Vagina (tissue), 2 donors: ENCODE results near the gene ASAP2. TPM values are rescaled to one million over a fixed set of nuclear protein-coding genes. Genes with fewer than 3 reads are reported as not detected.

ENCODE experiments used
- DNase-seq, 2 donors: peaks; one replicate each; pipeline ENCODE4 v3.0.0-alpha.2; 2017; ENCODE audit errors: extremely low spot score in 2 of 2
- H3K27ac ChIP-seq: fragments of 200-600 bp; sonication (generic); one replicate; pipeline ENCODE4 v1.5.1; 2019
- H3K27me3 ChIP-seq: fragments of 200-600 bp; sonication (generic); one replicate; pipeline ENCODE4 v1.5.1; 2019
- H3K36me3 ChIP-seq, 2 donors: fragments of 200-600 bp; sonication (generic); one replicate each; pipeline ENCODE4 v1.5.1; 2017 to 2019
- H3K4me1 ChIP-seq: fragments of 200-600 bp; sonication (generic); one replicate; pipeline ENCODE4 v1.5.1; 2019
- H3K4me3 ChIP-seq, 2 donors: fragments of 200-600 bp; sonication (generic); 1 replicate in 1 of 2; 2 replicates in 1 of 2; pipeline ENCODE4 v1.5.1; 2016 to 2019
- H3K9me3 ChIP-seq: fragments of 200-600 bp; sonication (generic); one replicate; pipeline ENCODE4 v1.5.1; 2019
- CTCF ChIP-seq, 3 experiments: fragments of 450-650 bp in 2 of 3; fragments of 200-600 bp in 1 of 3; sonication (generic) in 1 of 3; IDR thresholded peaks; one replicate each; pipeline ENCODE4 v1.5.1; 2017 to 2019; ENCODE audit warnings: antibody characterized with exemption in 3 of 3, mild to moderate bottlenecking in 2 of 3, moderate library complexity in 2 of 3
- POLR2A ChIP-seq, 2 donors: fragments of 450-650 bp; IDR thresholded peaks; one replicate each; pipeline ENCODE4 v1.6.1; 2017; ENCODE audit warnings: antibody characterized with exemption in 2 of 2, mild to moderate bottlenecking in 2 of 2, moderate library complexity in 2 of 2
- POLR2AphosphoS5 ChIP-seq, 2 donors: sonication (generic); formaldehyde crosslinking; IDR thresholded peaks; one replicate each; pipeline ENCODE4 v1.9.0; 2017; ENCODE audit warnings: antibody characterized with exemption in 2 of 2, mild to moderate bottlenecking in 2 of 2, low read depth in 1 of 2; ENCODE audit not compliant: insufficient read depth in 1 of 2
- intact Hi-C: fragments of 100-400 bp; cut with DNase I; formaldehyde crosslinking; loops from one replicate; pipeline ENCODE4 v1.15.1; 2023
- total RNA-seq: library from RNA; depleted of rRNA; stranded (reverse); fragments of >200 nt; gene quantifications from one replicate; pipeline ENCODE4 v1.2.3, GENCODE V29; 2016

Gene ASAP2
- total RNA-seq, 1 donor from 2014 or later, result 36.3 TPM

- no peaks in the 10 kb centered on the region for H3K4me1 ChIP-seq
- intact Hi-C loops, result loop anchor here (10.0 kb wide), 2 partner anchors 55 to 115 kb away; no protein-coding TSS in a partner anchor
- no peaks in the 10 kb centered on the region for H3K36me3 ChIP-seq
These were observed 6.6 kb upstream of the ASAP2 start for GRCh38 chr2:9199716-9200632.

GRCh38 chr2:9200633-9201015, 6.0 kb upstream of the ASAP2 start:
- TF ChIP-seq POLR2AphosphoS5 (IDR thresholded peaks at IDR 0.05; ENCODE audit: insufficient read depth in 1 of 2, low read depth in 1 of 2), result no peak
- TF ChIP-seq CTCF (IDR thresholded peaks at IDR 0.05), result no peak
- no peak for TF ChIP-seq POLR2A (IDR thresholded peaks at IDR 0.05)
- Histone ChIP-seq H3K4me1 (peaks cover 2% of the 10 kb centered on the region), H3K27ac (no peak overlapping the region), H3K4me3 (no peak overlapping the region), H3K9me3 (no peaks in the 10 kb centered on the region), H3K36me3 (no peaks in the 10 kb centered on the region), H3K27me3 (no peaks in the 10 kb centered on the region)
- DNase-seq, result peak in 1 of 2 donors; percentile 47
- intact Hi-C loops, result loop anchor here (10.0 kb wide), 2 partner anchors 54 to 114 kb away; no protein-coding TSS in a partner anchor

More at GRCh38 chr2:9199716-9200632, 6.6 kb upstream of the ASAP2 start:
- DNase-seq, result peak in 1 of 2 donors; percentile 34
- Histone ChIP-seq H3K27me3 (no peaks in the 10 kb centered on the region), H3K4me3 (no peak overlapping the region), H3K27ac (no peak overlapping the region), H3K9me3 (no peaks in the 10 kb centered on the region)
- TF ChIP-seq POLR2A (IDR thresholded peaks at IDR 0.05) (no peak), CTCF (IDR thresholded peaks at IDR 0.05) (no peak), POLR2AphosphoS5 (IDR thresholded peaks at IDR 0.05; ENCODE audit: insufficient read depth in 1 of 2, low read depth in 1 of 2) (no peak)

- intact Hi-C loops, result loop anchor here (10.0 kb wide), 2 partner anchors 53 to 113 kb away; no protein-coding TSS in a partner anchor
- no peak overlapping the region for H3K27ac ChIP-seq
These were observed 5.3 kb upstream of the ASAP2 start for GRCh38 chr2:9201185-9201891.

GRCh38 chr2:9203006-9203405, 3.6 kb upstream of the ASAP2 start:
- no peaks in the 10 kb centered on the region for H3K27me3 ChIP-seq
- intact Hi-C loops, result loop anchor here (10.0 kb wide), 2 partner anchors 52 to 112 kb away; no protein-coding TSS in a partner anchor
- no peak for DNase-seq
- no peak overlapping the region for H3K27ac ChIP-seq
- peaks cover 11% of the 10 kb centered on the region for H3K4me1 ChIP-seq
- no peaks in the 10 kb centered on the region for H3K36me3 ChIP-seq
- no peaks in the 10 kb centered on the region for H3K9me3 ChIP-seq
- no peak for TF ChIP-seq CTCF (IDR thresholded peaks at IDR 0.05)
- TF ChIP-seq POLR2AphosphoS5 (IDR thresholded peaks at IDR 0.05; ENCODE audit: insufficient read depth in 1 of 2, low read depth in 1 of 2), result no peak
- no peak for TF ChIP-seq POLR2A (IDR thresholded peaks at IDR 0.05)
- H3K4me3 ChIP-seq, result no peak overlapping the region

More at GRCh38 chr2:9201185-9201891, 5.3 kb upstream of the ASAP2 start:
- no peak overlapping the region for H3K4me3 ChIP-seq
- peak in 1 of 2 donors; percentile 27 for DNase-seq
- H3K9me3 ChIP-seq, result no peaks in the 10 kb centered on the region
- H3K36me3 ChIP-seq, result no peaks in the 10 kb centered on the region
- H3K4me1 ChIP-seq, result peaks cover 6% of the 10 kb centered on the region
- H3K27me3 ChIP-seq, result no peaks in the 10 kb centered on the region
- TF ChIP-seq POLR2A (IDR thresholded peaks at IDR 0.05) (no peak), POLR2AphosphoS5 (IDR thresholded peaks at IDR 0.05; ENCODE audit: insufficient read depth in 1 of 2, low read depth in 1 of 2) (no peak), CTCF (IDR thresholded peaks at IDR 0.05) (no peak)
